ENCODE results near the gene GAB2. TPM values are rescaled to one million over a fixed set of nuclear protein-coding genes. Genes with fewer than 3 reads are reported as not detected.
"Not testable (repeated sequence)": the region's sequence is repeated elsewhere in the genome, so short reads cannot be mapped to it uniquely, and the experiment has no call there.

The GAB2 gene
- total RNA-seq, 1 experiment from 2014 or later = 0.70 TPM

- DNase-seq (ENCODE audit: low spot score) = not testable (repeated sequence)
These were observed 194.9 kb downstream of the GAB2 start for GRCh38 chr11:78222726-78223125.

GRCh38 chr11:78221396-78222315 lies 196.0 kb downstream of the GAB2 start:
- DNase-seq (ENCODE audit: low spot score) = no peak

- no peak for DNase-seq (ENCODE audit: low spot score)
These were observed 197.1 kb downstream of the GAB2 start for GRCh38 chr11:78220218-78221157.

GRCh38 chr11:78219493-78220217 lies 198.0 kb downstream of the GAB2 start:
- no peak for DNase-seq (ENCODE audit: low spot score)

GRCh38 chr11:78218707-78219492 lies 198.7 kb downstream of the GAB2 start:
- DNase-seq (ENCODE audit: low spot score) = no peak

GRCh38 chr11:78217650-78218541 lies 199.7 kb downstream of the GAB2 start:
- DNase-seq (ENCODE audit: low spot score) = no peak

- no peak for DNase-seq (ENCODE audit: low spot score)
These were observed 200.9 kb downstream of the GAB2 start for GRCh38 chr11:78216571-78217287.

- no peak for DNase-seq (ENCODE audit: low spot score)
These were observed 201.6 kb downstream of the GAB2 start for GRCh38 chr11:78216021-78216420.

GRCh38 chr11:78214331-78215194 lies 203.1 kb downstream of the GAB2 start:
- DNase-seq (ENCODE audit: low spot score) = no peak

GRCh38 chr11:78213526-78214330 lies 203.9 kb downstream of the GAB2 start:
- DNase-seq (ENCODE audit: low spot score) = no peak

GRCh38 chr11:78212586-78213371 lies 204.8 kb downstream of the GAB2 start:
- DNase-seq (ENCODE audit: low spot score) = no peak

- no peak for DNase-seq (ENCODE audit: low spot score)
These were observed 206.1 kb downstream of the GAB2 start for GRCh38 chr11:78211565-78211964.

GRCh38 chr11:78210000-78210608 lies 207.5 kb downstream of the GAB2 start:
- no peak for DNase-seq (ENCODE audit: low spot score)

GRCh38 chr11:78209478-78209877 lies 208.1 kb downstream of the GAB2 start:
- DNase-seq (ENCODE audit: low spot score) = no peak

GRCh38 chr11:78208257-78209165 lies 209.1 kb downstream of the GAB2 start:
- no peak for DNase-seq (ENCODE audit: low spot score)

All from H4 (cell line).